ENCODE measurements around the gene PLK5. TPM values are rescaled to one million over a fixed set of nuclear protein-coding genes. Genes with fewer than 3 reads are reported as not detected.

PLK5 gene
- total and polyA plus RNA-seq, 2 experiments from 2014 or later: 0.97 to 1.2 TPM

DNA sequence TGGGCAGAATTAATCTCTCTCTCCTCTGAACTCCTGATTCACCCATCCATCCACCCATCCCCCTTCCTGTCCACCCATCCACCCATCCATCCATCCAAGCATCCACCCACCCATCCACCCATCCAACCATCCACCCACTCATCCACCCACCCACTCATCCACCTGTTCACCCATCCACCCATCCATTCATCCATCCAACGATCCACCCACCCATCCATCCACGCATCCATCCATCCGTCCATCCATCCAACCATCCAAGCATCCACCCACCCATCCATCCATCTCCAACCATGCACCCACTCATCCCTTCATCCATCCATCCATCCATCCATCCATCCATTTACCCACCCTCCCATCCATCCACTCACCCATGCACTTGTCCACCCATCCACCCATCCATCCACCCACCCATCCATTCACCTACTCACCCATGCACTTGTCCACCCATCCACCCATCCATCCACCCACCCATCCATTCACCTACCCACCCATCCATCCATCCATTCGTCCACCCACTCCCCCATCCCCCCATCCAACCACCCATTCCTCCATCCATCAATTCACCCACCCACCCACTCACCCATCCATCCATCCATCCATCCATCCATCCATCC is 25.6 kb downstream of the PLK5 start:
- H3K27me3 ChIP-seq (ENCODE audit: insufficient read depth): no peaks in the 10 kb centered on the region
- H3K4me2 ChIP-seq: no peak overlapping the region
- peaks cover 5% of the 10 kb centered on the region; the same call in 1 of the 2 replicates for H3F3A ChIP-seq (replicated peaks; ENCODE audit: low read depth)
- no peaks in the 10 kb centered on the region for H3K36me3 ChIP-seq (ENCODE audit: insufficient read depth)
- Mint-ChIP-seq H3K9me3 (peaks cover 3% of the 10 kb centered on the region; the same call in 2 of the 3 replicates), H3K27me3 (ENCODE audit: insufficient read depth, low read depth, poor library complexity) (peaks cover 22% of the 10 kb centered on the region), H3K4me1 (no peaks in the 10 kb centered on the region), H3K27ac (no peak overlapping the region), H3K4me3 (no peak overlapping the region), H3K36me3 (ENCODE audit: low read depth) (no peaks in the 10 kb centered on the region)
- H4K20me1 ChIP-seq (replicated peaks; ENCODE audit: insufficient read depth): no peaks in the 10 kb centered on the region; the same call in 1 of the 2 replicates
- no peaks in the 10 kb centered on the region for H3K9me2 ChIP-seq (ENCODE audit: insufficient read depth)
- no peak for ATAC-seq
- H3K27ac ChIP-seq (ENCODE audit: low read depth): no peak overlapping the region
- no peaks in the 10 kb centered on the region; the same call in 1 of the 2 replicates for H3K4me1 ChIP-seq (ENCODE audit: insufficient read depth)
- H3K79me2 ChIP-seq (replicated peaks; ENCODE audit: insufficient read depth): no peaks in the 10 kb centered on the region
- no peak for DNase-seq (ENCODE audit: low spot score)
- no peak overlapping the region for H2AFZ ChIP-seq
- no peak overlapping the region for H3K4me3 ChIP-seq
- TF ChIP-seq ZNF331 (CRISPR knock-in tag; IDR thresholded peaks at IDR 0.05; ENCODE audit: low read depth) (no peak), ZNF462 (CRISPR knock-in tag; IDR thresholded peaks at IDR 0.05) (no peak), JUNB (IDR thresholded peaks at IDR 0.05; ENCODE audit: unreplicated experiment) (no peak), CREB1 (CRISPR knock-in tag; IDR thresholded peaks at IDR 0.05; ENCODE audit: low read depth) (no peak)
- TF ChIP-seq, protein P1, sequence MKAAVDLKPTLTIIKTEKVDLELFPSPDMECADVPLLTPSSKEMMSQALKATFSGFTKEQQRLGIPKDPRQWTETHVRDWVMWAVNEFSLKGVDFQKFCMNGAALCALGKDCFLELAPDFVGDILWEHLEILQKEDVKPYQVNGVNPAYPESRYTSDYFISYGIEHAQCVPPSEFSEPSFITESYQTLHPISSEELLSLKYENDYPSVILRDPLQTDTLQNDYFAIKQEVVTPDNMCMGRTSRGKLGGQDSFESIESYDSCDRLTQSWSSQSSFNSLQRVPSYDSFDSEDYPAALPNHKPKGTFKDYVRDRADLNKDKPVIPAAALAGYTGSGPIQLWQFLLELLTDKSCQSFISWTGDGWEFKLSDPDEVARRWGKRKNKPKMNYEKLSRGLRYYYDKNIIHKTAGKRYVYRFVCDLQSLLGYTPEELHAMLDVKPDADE (IDR thresholded peaks at IDR 0.05): no peak
- TF ChIP-seq, protein P2, sequence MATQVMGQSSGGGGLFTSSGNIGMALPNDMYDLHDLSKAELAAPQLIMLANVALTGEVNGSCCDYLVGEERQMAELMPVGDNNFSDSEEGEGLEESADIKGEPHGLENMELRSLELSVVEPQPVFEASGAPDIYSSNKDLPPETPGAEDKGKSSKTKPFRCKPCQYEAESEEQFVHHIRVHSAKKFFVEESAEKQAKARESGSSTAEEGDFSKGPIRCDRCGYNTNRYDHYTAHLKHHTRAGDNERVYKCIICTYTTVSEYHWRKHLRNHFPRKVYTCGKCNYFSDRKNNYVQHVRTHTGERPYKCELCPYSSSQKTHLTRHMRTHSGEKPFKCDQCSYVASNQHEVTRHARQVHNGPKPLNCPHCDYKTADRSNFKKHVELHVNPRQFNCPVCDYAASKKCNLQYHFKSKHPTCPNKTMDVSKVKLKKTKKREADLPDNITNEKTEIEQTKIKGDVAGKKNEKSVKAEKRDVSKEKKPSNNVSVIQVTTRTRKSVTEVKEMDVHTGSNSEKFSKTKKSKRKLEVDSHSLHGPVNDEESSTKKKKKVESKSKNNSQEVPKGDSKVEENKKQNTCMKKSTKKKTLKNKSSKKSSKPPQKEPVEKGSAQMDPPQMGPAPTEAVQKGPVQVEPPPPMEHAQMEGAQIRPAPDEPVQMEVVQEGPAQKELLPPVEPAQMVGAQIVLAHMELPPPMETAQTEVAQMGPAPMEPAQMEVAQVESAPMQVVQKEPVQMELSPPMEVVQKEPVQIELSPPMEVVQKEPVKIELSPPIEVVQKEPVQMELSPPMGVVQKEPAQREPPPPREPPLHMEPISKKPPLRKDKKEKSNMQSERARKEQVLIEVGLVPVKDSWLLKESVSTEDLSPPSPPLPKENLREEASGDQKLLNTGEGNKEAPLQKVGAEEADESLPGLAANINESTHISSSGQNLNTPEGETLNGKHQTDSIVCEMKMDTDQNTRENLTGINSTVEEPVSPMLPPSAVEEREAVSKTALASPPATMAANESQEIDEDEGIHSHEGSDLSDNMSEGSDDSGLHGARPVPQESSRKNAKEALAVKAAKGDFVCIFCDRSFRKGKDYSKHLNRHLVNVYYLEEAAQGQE (IDR thresholded peaks at IDR 0.05; ENCODE audit: unreplicated experiment): no peak

Data from GM23338 (cell line).